Tibial nerve (tissue), 3 donors: Measurements from ENCODE around the gene NPR1.

Source experiments
- CTCF ChIP-seq, 5 experiments: fragments of 200-600 bp in 3 of 5; fragments of 450-650 bp in 2 of 5; sonication (generic) in 3 of 5; IDR thresholded peaks; one replicate each; pipeline ENCODE4 v1.5.1; 2016 to 2019; ENCODE audit warnings: antibody characterized with exemption in 5 of 5, mild to moderate bottlenecking in 3 of 5, moderate library complexity in 2 of 5
- POLR2A ChIP-seq, 2 donors: fragments of 450-650 bp; IDR thresholded peaks; one replicate each; pipeline ENCODE4 v1.6.1; 2017; ENCODE audit warnings: antibody characterized with exemption in 2 of 2, mild to moderate bottlenecking in 2 of 2, moderate library complexity in 2 of 2

DNA sequence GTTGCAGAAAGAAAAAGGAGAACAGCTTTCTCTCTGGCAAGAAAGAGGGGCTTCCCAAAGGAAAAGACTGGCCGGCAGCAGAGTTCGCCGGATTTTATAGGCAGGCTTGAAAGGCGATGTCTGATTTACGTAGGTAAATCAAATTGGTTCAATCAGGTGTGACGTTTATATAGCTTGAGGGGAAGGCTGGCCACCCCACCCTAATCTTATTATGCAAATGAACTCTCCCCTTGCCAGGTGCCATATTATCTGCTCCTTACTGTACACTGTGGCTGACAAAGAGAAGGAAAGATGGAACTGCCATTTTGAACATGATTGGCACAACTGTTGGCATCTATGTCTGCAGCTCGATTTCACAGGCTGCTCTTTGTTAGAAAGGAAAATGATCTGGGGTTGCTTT lies 32.5 kb downstream of the NPR1 start:
- no peak for TF ChIP-seq CTCF (IDR thresholded peaks at IDR 0.05)
- TF ChIP-seq POLR2A (IDR thresholded peaks at IDR 0.05): no peak
